Measurements from ENCODE around the gene VAC14.

VAC14 gene

GRCh38 chr16:70695331-70696070, 105.5 kb downstream of the VAC14 start:
- TF ChIP-seq MAX (IDR thresholded peaks at IDR 0.05) (no peak), TEAD4 (IDR thresholded peaks at IDR 0.05) (peak; percentile 30; the same call in 1 of the 2 replicates)

- TF ChIP-seq CEBPB (IDR thresholded peaks at IDR 0.05) (no peak), YY1 (IDR thresholded peaks at IDR 0.05; ENCODE audit: low read depth) (no peak), NFIC (IDR thresholded peaks at IDR 0.05) (no peak), REST (IDR thresholded peaks at IDR 0.05; ENCODE audit: low read depth) (no peak), USF1 (IDR thresholded peaks at IDR 0.05) (no peak), TEAD4 (IDR thresholded peaks at IDR 0.05) (no peak), CREB1 (IDR thresholded peaks at IDR 0.05; ENCODE audit: low read depth) (no peak), ZBTB7A (IDR thresholded peaks at IDR 0.05; ENCODE audit: low read depth) (no peak), EP300 (IDR thresholded peaks at IDR 0.05; ENCODE audit: borderline replicate concordance) (no peak), TCF12 (IDR thresholded peaks at IDR 0.05; ENCODE audit: low read depth) (no peak), MAX (IDR thresholded peaks at IDR 0.05) (no peak), EGR1 (IDR thresholded peaks at IDR 0.05) (no peak)
Observed at GRCh38 chr16:70694868-70695218, 106.1 kb downstream of the VAC14 start.

GRCh38 chr16:70694088-70694867, 106.7 kb downstream of the VAC14 start:
- peak; percentile 94 for TF ChIP-seq TEAD4 (IDR thresholded peaks at IDR 0.05)
- no peak for TF ChIP-seq CREB1 (IDR thresholded peaks at IDR 0.05; ENCODE audit: low read depth)
- TF ChIP-seq EGR1 (IDR thresholded peaks at IDR 0.05), result no peak
- TF ChIP-seq TAF1 (IDR thresholded peaks at IDR 0.05; ENCODE audit: low read depth), result no peak
- TF ChIP-seq USF1 (IDR thresholded peaks at IDR 0.05), result no peak
- no peak for TF ChIP-seq TCF12 (IDR thresholded peaks at IDR 0.05; ENCODE audit: low read depth)
- TF ChIP-seq MAX (IDR thresholded peaks at IDR 0.05), result no peak

GRCh38 chr16:70692873-70693671, 107.9 kb downstream of the VAC14 start:
- no peak for TF ChIP-seq USF1 (IDR thresholded peaks at IDR 0.05)
- TF ChIP-seq CEBPB (IDR thresholded peaks at IDR 0.05), result no peak
- TF ChIP-seq MAX (IDR thresholded peaks at IDR 0.05), result no peak
- no peak for TF ChIP-seq YY1 (IDR thresholded peaks at IDR 0.05; ENCODE audit: low read depth)
- TF ChIP-seq TEAD4 (IDR thresholded peaks at IDR 0.05), result no peak
- no peak for TF ChIP-seq TCF12 (IDR thresholded peaks at IDR 0.05; ENCODE audit: low read depth)
- no peak for TF ChIP-seq EGR1 (IDR thresholded peaks at IDR 0.05)
- TF ChIP-seq FOXM1 (IDR thresholded peaks at IDR 0.05; ENCODE audit: borderline replicate concordance, low read depth), result no peak
- TF ChIP-seq NFIC (IDR thresholded peaks at IDR 0.05), result no peak
- no peak for TF ChIP-seq ZBTB7A (IDR thresholded peaks at IDR 0.05; ENCODE audit: low read depth)
- no peak for TF ChIP-seq CREB1 (IDR thresholded peaks at IDR 0.05; ENCODE audit: low read depth)
- no peak for TF ChIP-seq RAD21 (IDR thresholded peaks at IDR 0.05; ENCODE audit: low read depth)
- TF ChIP-seq REST (IDR thresholded peaks at IDR 0.05; ENCODE audit: low read depth), result no peak
- TF ChIP-seq TAF1 (IDR thresholded peaks at IDR 0.05; ENCODE audit: low read depth), result no peak
- TF ChIP-seq EP300 (IDR thresholded peaks at IDR 0.05; ENCODE audit: borderline replicate concordance), result no peak
